Uterus (tissue), 4 donors: ENCODE data around the gene DNAJB1. TPM values are rescaled to one million over a fixed set of nuclear protein-coding genes. Genes with fewer than 3 reads are reported as not detected.
"Not testable (repeated sequence)": the region's sequence is repeated elsewhere in the genome, so short reads cannot be mapped to it uniquely, and the experiment has no call there.

ENCODE experiments used
- DNase-seq, 2 donors: peaks; one replicate each; pipeline ENCODE4 v3.0.0-alpha.2; 2019 to 2020
- H3K27ac ChIP-seq, 2 donors: fragments of 200-600 bp; sonication (generic); 1 replicate in 1 of 2; 2 replicates in 1 of 2; pipeline ENCODE4 v1.5.1; 2016 to 2018
- H3K27me3 ChIP-seq, 2 donors: fragments of 200-600 bp; sonication (generic); one replicate each; pipeline ENCODE4 v1.5.1; 2018 to 2019; ENCODE audit warnings: control low read depth in 1 of 2
- H3K36me3 ChIP-seq, 2 donors: fragments of 200-600 bp; sonication (generic); one replicate each; pipeline ENCODE4 v1.5.1; 2019; ENCODE audit warnings: control low read depth in 1 of 2
- H3K4me1 ChIP-seq, 2 donors: fragments of 200-600 bp; sonication (generic); one replicate each; pipeline ENCODE4 v1.5.1; 2018 to 2019; ENCODE audit warnings: control low read depth in 1 of 2
- H3K4me3 ChIP-seq, 2 donors: fragments of 200-600 bp; sonication (generic); 1 replicate in 1 of 2; 2 replicates in 1 of 2; pipeline ENCODE4 v1.5.1; 2018 to 2019; ENCODE audit warnings: mild to moderate bottlenecking in 1 of 2
- H3K9me3 ChIP-seq, 2 donors: fragments of 200-600 bp; sonication (generic); one replicate each; pipeline ENCODE4 v1.5.1; 2019; ENCODE audit warnings: control low read depth in 1 of 2
- POLR2A ChIP-seq, 2 donors: fragments of 450-650 bp; IDR thresholded peaks; one replicate each; pipeline ENCODE4 v1.6.1; 2016; ENCODE audit warnings: antibody characterized with exemption in 2 of 2, mild to moderate bottlenecking in 1 of 2, moderate library complexity in 1 of 2
- intact Hi-C: fragments of 100-400 bp; cut with DNase I; formaldehyde crosslinking; loops from one replicate; pipeline ENCODE4 v1.15.1; 2023; ENCODE audit warnings: low total_unique reads
- total RNA-seq, 4 donors: library from RNA; depleted of rRNA in 3 of 4; stranded (reverse); fragments of >200 nt in 3 of 4; gene quantifications; one replicate each; pipeline versions ENCODE4 v1.1.0 to v1.2.4, GENCODE V29; 2014 to 2023
- TF ChIP-seq, protein P1 (sequence below), 4 experiments: fragments of 200-600 bp in 2 of 4; fragments of 450-650 bp in 2 of 4; sonication (generic) in 2 of 4; IDR thresholded peaks; one replicate each; pipeline ENCODE4 v1.5.1; 2016 to 2019; ENCODE audit warnings: antibody characterized with exemption in 4 of 4, mild to moderate bottlenecking in 2 of 4, moderate library complexity in 1 of 4
- donor health status: DM: yes; HTN: yes; CAD: no.

DNAJB1 gene
- 10 to 100 TPM; 10.2 to 66.9 (median 40.6) TPM for total RNA-seq

GRCh38 chr19:14517840-14518505, at the start of gene DNAJB1:
Gene DNAJB1 (minus strand): TSS chr19:14518397. CDS start chr19:14518349, 48 bp downstream.
- Histone ChIP-seq H3K27me3 (no peaks in the 10 kb centered on the region), H3K9me3 (no peaks in the 10 kb centered on the region), H3K27ac (peak within 1 kb of the TSS; percentile 99 to 100), H3K4me3 (peak within 1 kb of the TSS; percentile 78 to 100), H3K36me3 (no peaks in the 10 kb centered on the region), H3K4me1 (peaks cover 0 to 6% of the 10 kb centered on the region in 2 donors)
- intact Hi-C loops, result no loop called here
- DNase-seq, result peak; percentile 76 to 87
- TF ChIP-seq, protein P1, sequence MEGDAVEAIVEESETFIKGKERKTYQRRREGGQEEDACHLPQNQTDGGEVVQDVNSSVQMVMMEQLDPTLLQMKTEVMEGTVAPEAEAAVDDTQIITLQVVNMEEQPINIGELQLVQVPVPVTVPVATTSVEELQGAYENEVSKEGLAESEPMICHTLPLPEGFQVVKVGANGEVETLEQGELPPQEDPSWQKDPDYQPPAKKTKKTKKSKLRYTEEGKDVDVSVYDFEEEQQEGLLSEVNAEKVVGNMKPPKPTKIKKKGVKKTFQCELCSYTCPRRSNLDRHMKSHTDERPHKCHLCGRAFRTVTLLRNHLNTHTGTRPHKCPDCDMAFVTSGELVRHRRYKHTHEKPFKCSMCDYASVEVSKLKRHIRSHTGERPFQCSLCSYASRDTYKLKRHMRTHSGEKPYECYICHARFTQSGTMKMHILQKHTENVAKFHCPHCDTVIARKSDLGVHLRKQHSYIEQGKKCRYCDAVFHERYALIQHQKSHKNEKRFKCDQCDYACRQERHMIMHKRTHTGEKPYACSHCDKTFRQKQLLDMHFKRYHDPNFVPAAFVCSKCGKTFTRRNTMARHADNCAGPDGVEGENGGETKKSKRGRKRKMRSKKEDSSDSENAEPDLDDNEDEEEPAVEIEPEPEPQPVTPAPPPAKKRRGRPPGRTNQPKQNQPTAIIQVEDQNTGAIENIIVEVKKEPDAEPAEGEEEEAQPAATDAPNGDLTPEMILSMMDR (IDR thresholded peaks at IDR 0.05), result peak in 1 of 4 experiments; percentile 7
- peak; percentile 94 to 96 for TF ChIP-seq POLR2A (IDR thresholded peaks at IDR 0.05)

DNA sequence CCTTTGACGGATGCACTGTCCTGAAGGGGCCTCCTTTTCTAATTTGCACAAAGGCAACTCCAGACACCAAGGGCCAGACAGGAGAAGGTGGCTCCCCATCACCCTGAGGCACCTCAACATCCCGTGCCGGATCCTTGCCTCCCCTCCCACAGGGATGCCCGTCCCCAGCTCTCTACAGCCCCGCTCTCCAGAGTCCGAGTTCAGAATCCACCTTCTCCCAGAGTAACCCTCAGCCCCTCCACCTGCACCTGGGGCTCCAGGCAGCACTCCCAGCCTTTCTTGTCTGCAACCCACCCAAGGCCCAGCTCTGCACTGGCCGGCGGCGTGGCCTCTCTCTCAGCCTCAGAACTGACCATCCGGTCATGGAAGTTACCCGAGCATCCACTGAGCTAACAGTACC, 48.9 kb upstream of the DNAJB1 start:
- no peaks in the 10 kb centered on the region for H3K9me3 ChIP-seq
- H3K36me3 ChIP-seq, result no peaks in the 10 kb centered on the region
- H3K4me3 ChIP-seq, result no peak overlapping the region
- H3K27me3 ChIP-seq, result no peaks in the 10 kb centered on the region
- no peak for DNase-seq
- no peak for TF ChIP-seq POLR2A (IDR thresholded peaks at IDR 0.05)
- TF ChIP-seq, protein P1 (IDR thresholded peaks at IDR 0.05), result no peak
- H3K4me1 ChIP-seq, result peaks cover 6 to 11% of the 10 kb centered on the region in 2 donors
- intact Hi-C loops, result no loop called here
- H3K27ac ChIP-seq, result no peak overlapping the region

DNA sequence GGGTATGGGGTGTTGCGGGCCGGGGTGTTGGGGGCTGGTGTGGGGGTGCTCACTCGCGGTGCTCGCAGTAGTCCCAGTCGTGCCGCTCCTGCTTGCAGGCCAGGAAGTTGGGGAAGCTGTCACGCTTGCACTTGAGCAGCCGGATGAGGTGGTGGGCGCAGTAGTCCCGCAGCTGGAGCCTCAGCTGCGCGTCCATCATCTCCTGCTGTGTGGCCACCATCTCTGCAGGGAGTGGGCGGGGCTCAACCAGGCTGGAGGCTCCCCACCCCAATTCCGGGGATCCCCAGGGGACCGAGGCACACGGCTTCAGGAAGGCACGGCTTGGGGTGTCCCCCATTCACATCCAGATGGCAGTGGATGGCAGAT, 48.5 kb upstream of the DNAJB1 start:
- peaks cover 6 to 11% of the 10 kb centered on the region in 2 donors for H3K4me1 ChIP-seq
- TF ChIP-seq POLR2A (IDR thresholded peaks at IDR 0.05), result no peak
- TF ChIP-seq, protein P1 (IDR thresholded peaks at IDR 0.05), result no peak

GRCh38 chr19:14565765-14566711, 47.8 kb upstream of the DNAJB1 start:
- H3K4me1 ChIP-seq, result peaks cover 4 to 8% of the 10 kb centered on the region in 2 donors
- no peaks in the 10 kb centered on the region for H3K36me3 ChIP-seq
- TF ChIP-seq, protein P1 (IDR thresholded peaks at IDR 0.05), result no peak
- TF ChIP-seq POLR2A (IDR thresholded peaks at IDR 0.05), result no peak
- no peak overlapping the region for H3K27ac ChIP-seq
- no peak overlapping the region for H3K4me3 ChIP-seq
- no peaks in the 10 kb centered on the region for H3K9me3 ChIP-seq
- DNase-seq, result no peak
- H3K27me3 ChIP-seq, result no peaks in the 10 kb centered on the region
- intact Hi-C loops, result no loop called here

More for the DNA sequence above, 48.5 kb upstream of the DNAJB1 start:
- Histone ChIP-seq H3K9me3 (no peaks in the 10 kb centered on the region), H3K36me3 (no peaks in the 10 kb centered on the region), H3K27ac (no peak overlapping the region), H3K4me3 (no peak overlapping the region), H3K27me3 (no peaks in the 10 kb centered on the region)
- intact Hi-C loops, result no loop called here
- no peak for DNase-seq

DNA sequence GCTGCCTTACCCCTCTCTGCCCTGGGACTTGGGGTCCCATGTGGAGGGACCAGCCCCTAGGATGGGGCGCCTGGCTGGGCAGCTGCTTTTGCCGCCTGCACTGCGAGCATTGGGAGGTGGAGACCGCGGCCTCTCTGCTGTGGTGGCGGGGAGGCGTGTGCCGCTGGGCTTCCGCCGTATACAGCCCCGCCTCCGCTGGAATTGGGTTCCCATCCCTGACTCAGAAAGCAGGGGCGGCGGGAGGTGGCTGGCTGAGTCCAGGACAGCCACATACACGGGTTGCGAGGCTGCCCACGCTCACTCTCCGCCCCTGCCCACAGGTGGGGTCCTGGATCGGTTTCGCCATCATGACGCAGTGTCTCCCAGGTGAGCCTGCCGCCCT, 47.1 kb upstream of the DNAJB1 start:
- Histone ChIP-seq H3K9me3 (no peaks in the 10 kb centered on the region), H3K4me3 (no peak overlapping the region), H3K27me3 (no peaks in the 10 kb centered on the region), H3K4me1 (peaks cover 0 to under 1% of the 10 kb centered on the region in 2 donors), H3K27ac (no peak overlapping the region), H3K36me3 (no peaks in the 10 kb centered on the region)
- intact Hi-C loops, result no loop called here
- no peak for TF ChIP-seq POLR2A (IDR thresholded peaks at IDR 0.05)
- TF ChIP-seq, protein P1 (IDR thresholded peaks at IDR 0.05), result no peak
- DNase-seq, result no peak

GRCh38 chr19:14564652-14565297, 46.6 kb upstream of the DNAJB1 start:
- H3K36me3 ChIP-seq, intact Hi-C loops, H3K27ac ChIP-seq, H3K27me3 ChIP-seq, H3K4me1 ChIP-seq, DNase-seq, H3K4me3 ChIP-seq, H3K9me3 ChIP-seq: not testable (repeated sequence)
